ENCODE measurements around the gene COG4.

DNA sequence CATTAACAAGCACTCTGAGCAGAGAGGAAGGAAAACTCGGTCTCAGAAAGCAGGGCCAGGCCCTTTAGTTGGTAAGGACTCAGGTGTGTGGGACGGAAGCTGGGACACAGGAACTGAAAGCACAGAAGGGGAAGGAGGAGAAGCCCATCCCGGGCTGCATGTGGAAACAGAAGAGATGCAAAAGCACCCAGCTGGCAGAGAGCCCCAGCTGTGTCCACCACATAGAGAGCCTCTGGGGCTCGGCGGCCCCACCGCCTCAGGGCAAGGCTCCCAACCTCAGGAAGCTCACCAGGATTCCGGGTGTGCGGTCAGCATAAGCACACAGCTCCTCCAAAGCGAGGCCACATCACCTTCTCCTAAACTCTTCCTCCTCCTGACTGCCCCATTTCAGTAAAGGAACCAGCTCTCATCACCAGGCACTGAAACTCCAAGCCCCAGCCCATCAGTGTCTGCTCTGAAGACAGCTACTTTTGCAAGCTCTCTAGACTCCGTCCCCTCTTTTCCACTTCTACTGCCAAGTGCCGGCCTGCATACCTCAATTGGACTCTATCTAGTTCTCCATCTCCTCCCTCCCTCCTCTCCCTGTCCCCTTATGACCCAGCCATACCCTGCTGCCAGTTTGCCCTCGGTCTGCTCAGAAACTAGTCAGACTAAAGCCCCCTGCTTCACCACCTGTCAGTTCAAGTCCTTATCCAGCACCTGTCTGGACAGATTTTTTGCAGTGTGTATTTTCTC, 90.5 kb downstream of the COG4 start:
- no peak for TF ChIP-seq CTCF (IDR thresholded peaks at IDR 0.05)
- TF ChIP-seq POLR2A (IDR thresholded peaks at IDR 0.05), result no peak
- TF ChIP-seq EP300 (IDR thresholded peaks at IDR 0.05), result no peak
